GM18873 (cell line): Measurements from ENCODE around the gene KIRREL3.

Source experiments
- ATAC-seq: cut with Tn5 transposase; IDR thresholded peaks from one replicate; pipeline ENCODE4 v1.9.1; 2021; ENCODE audit warnings: mild to moderate bottlenecking, moderate library complexity, moderate number of reproducible peaks; ENCODE audit not compliant: unreplicated experiment, low FRiP score

Gene KIRREL3

GRCh38 chr11:126687477-126687876, 313.1 kb downstream of the KIRREL3 start:
- ATAC-seq, result no peak

- ATAC-seq, result no peak
These were observed 313.6 kb downstream of the KIRREL3 start for GRCh38 chr11:126686938-126687337.

GRCh38 chr11:126683766-126684728, 316.5 kb downstream of the KIRREL3 start:
- no peak for ATAC-seq

- ATAC-seq, result no peak
These were observed 318.0 kb downstream of the KIRREL3 start for GRCh38 chr11:126682590-126682989.

GRCh38 chr11:126680700-126681099, 319.9 kb downstream of the KIRREL3 start:
- no peak for ATAC-seq

- ATAC-seq, result no peak
These were observed 320.4 kb downstream of the KIRREL3 start for GRCh38 chr11:126680131-126680530.

GRCh38 chr11:126679033-126679432, 321.5 kb downstream of the KIRREL3 start:
- ATAC-seq, result no peak

GRCh38 chr11:126676536-126676935, 324.0 kb downstream of the KIRREL3 start:
- no peak for ATAC-seq

GRCh38 chr11:126673319-126673718, 327.3 kb downstream of the KIRREL3 start:
- no peak for ATAC-seq

- no peak for ATAC-seq
These were observed 331.2 kb downstream of the KIRREL3 start for GRCh38 chr11:126669416-126669815.

GRCh38 chr11:126664643-126665042, 335.9 kb downstream of the KIRREL3 start:
- no peak for ATAC-seq

- ATAC-seq, result no peak
These were observed 336.6 kb downstream of the KIRREL3 start for GRCh38 chr11:126663749-126664592.

GRCh38 chr11:126662035-126662790, 338.4 kb downstream of the KIRREL3 start:
- ATAC-seq, result no peak

- no peak for ATAC-seq
These were observed 339.7 kb downstream of the KIRREL3 start for GRCh38 chr11:126660761-126661425.

GRCh38 chr11:126660321-126660720, 340.2 kb downstream of the KIRREL3 start:
- ATAC-seq, result no peak

GRCh38 chr11:126658306-126659056, 342.1 kb downstream of the KIRREL3 start:
- ATAC-seq, result no peak

- ATAC-seq, result no peak
These were observed 344.8 kb downstream of the KIRREL3 start for GRCh38 chr11:126655807-126656128.

- ATAC-seq, result no peak
These were observed 345.4 kb downstream of the KIRREL3 start for GRCh38 chr11:126654886-126655806.
